ENCODE results near the gene NME7. TPM values are rescaled to one million over a fixed set of nuclear protein-coding genes. Genes with fewer than 3 reads are reported as not detected.

Gene NME7
- total and polyA plus RNA-seq, 2 experiments from 2014 or later = 39.1 to 48.5 TPM

DNA sequence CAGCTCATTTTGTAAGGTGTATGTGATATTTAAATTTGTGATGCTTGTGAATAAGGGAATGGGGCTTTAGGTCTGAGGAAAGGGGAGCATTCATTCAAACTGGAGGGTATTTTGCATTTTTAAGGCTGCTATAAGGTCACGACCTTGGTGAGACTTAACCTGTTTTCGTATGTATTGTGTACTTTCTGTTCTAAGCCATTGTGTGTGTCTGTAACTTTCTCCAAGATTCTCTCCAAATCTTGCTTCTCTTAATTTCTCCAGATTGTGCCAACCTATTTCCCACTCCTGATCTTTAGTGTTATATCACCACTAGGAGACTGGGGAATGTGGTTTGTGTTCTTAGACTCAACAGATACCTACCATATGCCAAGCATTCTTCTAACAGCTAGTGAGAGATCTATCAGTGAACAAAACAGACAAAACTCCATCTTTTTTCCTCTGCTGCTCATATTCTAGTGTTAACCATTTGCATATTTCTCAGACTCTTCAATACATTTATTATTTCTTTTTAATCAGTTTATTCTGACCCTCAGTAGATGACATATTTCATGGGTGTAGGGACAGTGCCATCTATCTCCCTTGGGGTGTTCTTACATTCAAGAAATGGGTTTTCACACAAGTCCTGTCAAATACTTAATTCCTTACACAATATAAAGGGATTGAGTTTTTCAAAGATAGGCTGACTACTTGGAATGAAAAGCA lies 233.6 kb downstream of the NME7 start:
- H3K9me2 ChIP-seq (ENCODE audit: insufficient read depth) = no peaks in the 10 kb centered on the region
- TF ChIP-seq, protein P1, sequence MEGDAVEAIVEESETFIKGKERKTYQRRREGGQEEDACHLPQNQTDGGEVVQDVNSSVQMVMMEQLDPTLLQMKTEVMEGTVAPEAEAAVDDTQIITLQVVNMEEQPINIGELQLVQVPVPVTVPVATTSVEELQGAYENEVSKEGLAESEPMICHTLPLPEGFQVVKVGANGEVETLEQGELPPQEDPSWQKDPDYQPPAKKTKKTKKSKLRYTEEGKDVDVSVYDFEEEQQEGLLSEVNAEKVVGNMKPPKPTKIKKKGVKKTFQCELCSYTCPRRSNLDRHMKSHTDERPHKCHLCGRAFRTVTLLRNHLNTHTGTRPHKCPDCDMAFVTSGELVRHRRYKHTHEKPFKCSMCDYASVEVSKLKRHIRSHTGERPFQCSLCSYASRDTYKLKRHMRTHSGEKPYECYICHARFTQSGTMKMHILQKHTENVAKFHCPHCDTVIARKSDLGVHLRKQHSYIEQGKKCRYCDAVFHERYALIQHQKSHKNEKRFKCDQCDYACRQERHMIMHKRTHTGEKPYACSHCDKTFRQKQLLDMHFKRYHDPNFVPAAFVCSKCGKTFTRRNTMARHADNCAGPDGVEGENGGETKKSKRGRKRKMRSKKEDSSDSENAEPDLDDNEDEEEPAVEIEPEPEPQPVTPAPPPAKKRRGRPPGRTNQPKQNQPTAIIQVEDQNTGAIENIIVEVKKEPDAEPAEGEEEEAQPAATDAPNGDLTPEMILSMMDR (conservative IDR thresholded peaks at IDR 0.05; ENCODE audit: low read depth in 2 of 2) = peak; percentile 49 to 51
- TF ChIP-seq, protein P2, sequence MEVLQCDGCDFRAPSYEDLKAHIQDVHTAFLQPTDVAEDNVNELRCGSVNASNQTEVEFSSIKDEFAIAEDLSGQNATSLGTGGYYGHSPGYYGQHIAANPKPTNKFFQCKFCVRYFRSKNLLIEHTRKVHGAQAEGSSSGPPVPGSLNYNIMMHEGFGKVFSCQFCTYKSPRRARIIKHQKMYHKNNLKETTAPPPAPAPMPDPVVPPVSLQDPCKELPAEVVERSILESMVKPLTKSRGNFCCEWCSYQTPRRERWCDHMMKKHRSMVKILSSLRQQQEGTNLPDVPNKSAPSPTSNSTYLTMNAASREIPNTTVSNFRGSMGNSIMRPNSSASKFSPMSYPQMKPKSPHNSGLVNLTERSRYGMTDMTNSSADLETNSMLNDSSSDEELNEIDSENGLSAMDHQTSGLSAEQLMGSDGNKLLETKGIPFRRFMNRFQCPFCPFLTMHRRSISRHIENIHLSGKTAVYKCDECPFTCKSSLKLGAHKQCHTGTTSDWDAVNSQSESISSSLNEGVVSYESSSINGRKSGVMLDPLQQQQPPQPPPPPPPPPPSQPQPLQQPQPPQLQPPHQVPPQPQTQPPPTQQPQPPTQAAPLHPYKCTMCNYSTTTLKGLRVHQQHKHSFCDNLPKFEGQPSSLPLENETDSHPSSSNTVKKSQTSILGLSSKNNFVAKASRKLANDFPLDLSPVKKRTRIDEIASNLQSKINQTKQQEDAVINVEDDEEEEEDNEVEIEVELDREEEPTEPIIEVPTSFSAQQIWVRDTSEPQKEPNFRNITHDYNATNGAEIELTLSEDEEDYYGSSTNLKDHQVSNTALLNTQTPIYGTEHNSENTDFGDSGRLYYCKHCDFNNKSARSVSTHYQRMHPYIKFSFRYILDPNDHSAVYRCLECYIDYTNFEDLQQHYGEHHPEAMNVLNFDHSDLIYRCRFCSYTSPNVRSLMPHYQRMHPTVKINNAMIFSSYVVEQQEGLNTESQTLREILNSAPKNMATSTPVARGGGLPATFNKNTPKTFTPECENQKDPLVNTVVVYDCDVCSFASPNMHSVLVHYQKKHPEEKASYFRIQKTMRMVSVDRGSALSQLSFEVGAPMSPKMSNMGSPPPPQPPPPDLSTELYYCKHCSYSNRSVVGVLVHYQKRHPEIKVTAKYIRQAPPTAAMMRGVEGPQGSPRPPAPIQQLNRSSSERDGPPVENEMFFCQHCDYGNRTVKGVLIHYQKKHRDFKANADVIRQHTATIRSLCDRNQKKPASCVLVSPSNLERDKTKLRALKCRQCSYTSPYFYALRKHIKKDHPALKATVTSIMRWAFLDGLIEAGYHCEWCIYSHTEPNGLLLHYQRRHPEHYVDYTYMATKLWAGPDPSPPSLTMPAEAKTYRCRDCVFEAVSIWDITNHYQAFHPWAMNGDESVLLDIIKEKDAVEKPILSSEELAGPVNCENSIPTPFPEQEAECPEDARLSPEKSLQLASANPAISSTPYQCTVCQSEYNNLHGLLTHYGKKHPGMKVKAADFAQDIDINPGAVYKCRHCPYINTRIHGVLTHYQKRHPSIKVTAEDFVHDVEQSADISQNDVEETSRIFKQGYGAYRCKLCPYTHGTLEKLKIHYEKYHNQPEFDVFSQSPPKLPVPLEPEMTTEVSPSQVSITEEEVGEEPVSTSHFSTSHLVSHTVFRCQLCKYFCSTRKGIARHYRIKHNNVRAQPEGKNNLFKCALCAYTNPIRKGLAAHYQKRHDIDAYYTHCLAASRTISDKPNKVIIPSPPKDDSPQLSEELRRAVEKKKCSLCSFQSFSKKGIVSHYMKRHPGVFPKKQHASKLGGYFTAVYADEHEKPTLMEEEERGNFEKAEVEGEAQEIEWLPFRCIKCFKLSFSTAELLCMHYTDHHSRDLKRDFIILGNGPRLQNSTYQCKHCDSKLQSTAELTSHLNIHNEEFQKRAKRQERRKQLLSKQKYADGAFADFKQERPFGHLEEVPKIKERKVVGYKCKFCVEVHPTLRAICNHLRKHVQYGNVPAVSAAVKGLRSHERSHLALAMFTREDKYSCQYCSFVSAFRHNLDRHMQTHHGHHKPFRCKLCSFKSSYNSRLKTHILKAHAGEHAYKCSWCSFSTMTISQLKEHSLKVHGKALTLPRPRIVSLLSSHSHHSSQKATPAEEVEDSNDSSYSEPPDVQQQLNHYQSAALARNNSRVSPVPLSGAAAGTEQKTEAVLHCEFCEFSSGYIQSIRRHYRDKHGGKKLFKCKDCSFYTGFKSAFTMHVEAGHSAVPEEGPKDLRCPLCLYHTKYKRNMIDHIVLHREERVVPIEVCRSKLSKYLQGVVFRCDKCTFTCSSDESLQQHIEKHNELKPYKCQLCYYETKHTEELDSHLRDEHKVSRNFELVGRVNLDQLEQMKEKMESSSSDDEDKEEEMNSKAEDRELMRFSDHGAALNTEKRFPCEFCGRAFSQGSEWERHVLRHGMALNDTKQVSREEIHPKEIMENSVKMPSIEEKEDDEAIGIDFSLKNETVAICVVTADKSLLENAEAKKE (CRISPR knock-in tag; IDR thresholded peaks at IDR 0.05) = no peak
- TF ChIP-seq, protein P3, sequence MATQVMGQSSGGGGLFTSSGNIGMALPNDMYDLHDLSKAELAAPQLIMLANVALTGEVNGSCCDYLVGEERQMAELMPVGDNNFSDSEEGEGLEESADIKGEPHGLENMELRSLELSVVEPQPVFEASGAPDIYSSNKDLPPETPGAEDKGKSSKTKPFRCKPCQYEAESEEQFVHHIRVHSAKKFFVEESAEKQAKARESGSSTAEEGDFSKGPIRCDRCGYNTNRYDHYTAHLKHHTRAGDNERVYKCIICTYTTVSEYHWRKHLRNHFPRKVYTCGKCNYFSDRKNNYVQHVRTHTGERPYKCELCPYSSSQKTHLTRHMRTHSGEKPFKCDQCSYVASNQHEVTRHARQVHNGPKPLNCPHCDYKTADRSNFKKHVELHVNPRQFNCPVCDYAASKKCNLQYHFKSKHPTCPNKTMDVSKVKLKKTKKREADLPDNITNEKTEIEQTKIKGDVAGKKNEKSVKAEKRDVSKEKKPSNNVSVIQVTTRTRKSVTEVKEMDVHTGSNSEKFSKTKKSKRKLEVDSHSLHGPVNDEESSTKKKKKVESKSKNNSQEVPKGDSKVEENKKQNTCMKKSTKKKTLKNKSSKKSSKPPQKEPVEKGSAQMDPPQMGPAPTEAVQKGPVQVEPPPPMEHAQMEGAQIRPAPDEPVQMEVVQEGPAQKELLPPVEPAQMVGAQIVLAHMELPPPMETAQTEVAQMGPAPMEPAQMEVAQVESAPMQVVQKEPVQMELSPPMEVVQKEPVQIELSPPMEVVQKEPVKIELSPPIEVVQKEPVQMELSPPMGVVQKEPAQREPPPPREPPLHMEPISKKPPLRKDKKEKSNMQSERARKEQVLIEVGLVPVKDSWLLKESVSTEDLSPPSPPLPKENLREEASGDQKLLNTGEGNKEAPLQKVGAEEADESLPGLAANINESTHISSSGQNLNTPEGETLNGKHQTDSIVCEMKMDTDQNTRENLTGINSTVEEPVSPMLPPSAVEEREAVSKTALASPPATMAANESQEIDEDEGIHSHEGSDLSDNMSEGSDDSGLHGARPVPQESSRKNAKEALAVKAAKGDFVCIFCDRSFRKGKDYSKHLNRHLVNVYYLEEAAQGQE (IDR thresholded peaks at IDR 0.05; ENCODE audit: unreplicated experiment) = no peak
- peak; percentile 40 for ATAC-seq
- Mint-ChIP-seq H3K4me3 (no peak overlapping the region), H3K4me1 (peaks cover 28% of the 10 kb centered on the region), H3K27me3 (ENCODE audit: insufficient read depth, low read depth, poor library complexity) (peaks cover 2% of the 10 kb centered on the region), H3K36me3 (ENCODE audit: low read depth) (peaks cover 27% of the 10 kb centered on the region; the same call in 2 of the 3 replicates), H3K9me3 (no peaks in the 10 kb centered on the region), H3K27ac (no peak overlapping the region)
- H3K27me3 ChIP-seq (ENCODE audit: insufficient read depth) = no peaks in the 10 kb centered on the region
- peaks cover 11% of the 10 kb centered on the region; the same call in 1 of the 2 replicates for H3K4me1 ChIP-seq (ENCODE audit: insufficient read depth)
- no peak overlapping the region for H2AFZ ChIP-seq
- H3K27ac ChIP-seq (ENCODE audit: low read depth) = no peak overlapping the region
- H3K36me3 ChIP-seq (ENCODE audit: insufficient read depth) = no peaks in the 10 kb centered on the region
- no peak overlapping the region for H3K4me3 ChIP-seq
- H3K4me2 ChIP-seq = no peak overlapping the region
- no peak for DNase-seq (ENCODE audit: low spot score)
- no peaks in the 10 kb centered on the region for H3F3A ChIP-seq (replicated peaks; ENCODE audit: low read depth)
- H4K20me1 ChIP-seq (replicated peaks; ENCODE audit: insufficient read depth) = 0 out of 2 replicates have a peak, but pooled peaks cover 6% of the 10 kb centered on the region
- no peaks in the 10 kb centered on the region for H3K79me2 ChIP-seq (replicated peaks; ENCODE audit: insufficient read depth)
